Activated naive CD4-positive, alpha-beta T cell treated with anti-CD3 and anti-CD28 coated beads for 36 hours (primary cell): ENCODE results near the gene SEC24B. TPM values are rescaled to one million over a fixed set of nuclear protein-coding genes. Genes with fewer than 3 reads are reported as not detected.

ENCODE experiments used
- CTCF ChIA-PET: fragments of 350-600 bp; sonication (Branson Sonifier 250); formaldehyde crosslinking; loops from one replicate; lab custom pipeline; 2021; ENCODE audit warnings: antibody characterized with exemption; lab: Charles Lee
- DNase-seq: peaks from one replicate; pipeline ENCODE4 v3.0.0-alpha.2; 2020
- H3K27ac Mint-ChIP-seq: one replicate; pipeline ENCODE4 v1.8.0; 2021; ENCODE audit warnings: mild to moderate bottlenecking, mixed read lengths
- H3K27me3 Mint-ChIP-seq: one replicate; pipeline ENCODE4 v1.8.0; 2021; ENCODE audit warnings: low read depth, mixed read lengths
- H3K36me3 Mint-ChIP-seq: one replicate; pipeline ENCODE4 v1.8.0; 2021; ENCODE audit warnings: low read depth, mixed read lengths
- H3K4me1 Mint-ChIP-seq: one replicate; pipeline ENCODE4 v1.8.0; 2021; ENCODE audit warnings: low read depth, mixed read lengths
- H3K4me3 Mint-ChIP-seq: one replicate; pipeline ENCODE4 v1.8.0; 2021; ENCODE audit warnings: mild to moderate bottlenecking, moderate library complexity, mixed read lengths
- H3K9me3 Mint-ChIP-seq: one replicate; pipeline ENCODE4 v1.8.0; 2021; ENCODE audit warnings: mixed read lengths
- intact Hi-C: fragments of 100-400 bp; cut with micrococcal nuclease; formaldehyde crosslinking; loops from one replicate; pipeline ENCODE4 v1.15.1; 2023
- total RNA-seq, 2 experiments: library from RNA; stranded (reverse); gene quantifications; one replicate each; pipeline ENCODE4 v1.2.3, GENCODE V29; 2021

SEC24B gene
- total RNA-seq, 2 experiments from 2014 or later: 20.6 to 21.1 TPM

DNA sequence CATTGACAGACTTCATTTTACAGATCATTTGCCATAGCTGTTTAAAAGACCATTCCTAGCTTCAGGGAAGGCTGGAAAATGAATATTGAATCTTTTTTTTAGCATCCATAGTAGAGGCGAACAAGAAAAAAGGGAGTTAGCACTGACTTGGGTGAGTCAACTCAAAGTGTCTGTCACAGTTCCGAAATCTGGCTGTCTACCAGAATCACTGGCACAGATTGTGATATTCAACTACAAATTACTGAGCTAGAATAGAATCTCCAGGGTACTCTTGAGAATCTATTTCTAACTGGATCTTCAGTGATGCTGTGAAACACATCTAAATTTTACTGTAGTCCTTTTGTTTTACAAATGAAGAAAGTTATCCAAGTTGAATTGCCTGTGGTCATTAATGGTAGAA is 31.5 kb downstream of the SEC24B start:
- Mint-ChIP-seq H3K27ac (no peak overlapping the region), H3K4me1 (peaks cover 23% of the 10 kb centered on the region), H3K4me3 (no peak overlapping the region), H3K9me3 (no peaks in the 10 kb centered on the region), H3K36me3 (peaks cover 34% of the 10 kb centered on the region), H3K27me3 (no peaks in the 10 kb centered on the region)
- no peak for DNase-seq
- intact Hi-C loops: no loop called here
- CTCF ChIA-PET: interaction anchor here (1.2 kb wide), 1 partner anchor 32 kb away, joined by 3 read pairs; the partner anchor contains the start of gene SEC24B

DNA sequence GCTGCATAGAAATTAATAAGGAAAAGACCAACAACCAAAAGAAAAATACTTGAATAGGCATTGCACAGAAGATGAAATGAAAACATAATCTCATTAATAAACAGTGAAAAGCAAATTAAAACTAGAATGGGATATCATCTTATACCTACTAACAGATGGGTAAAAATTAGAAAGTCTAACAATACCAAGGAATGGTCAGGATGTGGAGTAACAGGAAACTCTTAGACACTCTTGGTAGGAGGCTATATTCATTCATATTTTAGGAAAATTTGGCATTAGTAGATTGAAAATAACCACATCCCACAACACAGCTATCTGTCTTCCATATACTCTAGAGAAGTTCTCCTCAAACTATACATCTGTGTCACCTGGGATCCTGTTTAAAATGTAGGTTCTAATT is 36.3 kb downstream of the SEC24B start:
- intact Hi-C loops: no loop called here
- no peak overlapping the region for H3K27ac Mint-ChIP-seq
- no peaks in the 10 kb centered on the region for H3K27me3 Mint-ChIP-seq
- H3K36me3 Mint-ChIP-seq: peaks cover 29% of the 10 kb centered on the region
- no peaks in the 10 kb centered on the region for H3K9me3 Mint-ChIP-seq
- H3K4me1 Mint-ChIP-seq: peaks cover 48% of the 10 kb centered on the region
- CTCF ChIA-PET: no interaction called here
- H3K4me3 Mint-ChIP-seq: no peak overlapping the region
- DNase-seq: no peak

DNA sequence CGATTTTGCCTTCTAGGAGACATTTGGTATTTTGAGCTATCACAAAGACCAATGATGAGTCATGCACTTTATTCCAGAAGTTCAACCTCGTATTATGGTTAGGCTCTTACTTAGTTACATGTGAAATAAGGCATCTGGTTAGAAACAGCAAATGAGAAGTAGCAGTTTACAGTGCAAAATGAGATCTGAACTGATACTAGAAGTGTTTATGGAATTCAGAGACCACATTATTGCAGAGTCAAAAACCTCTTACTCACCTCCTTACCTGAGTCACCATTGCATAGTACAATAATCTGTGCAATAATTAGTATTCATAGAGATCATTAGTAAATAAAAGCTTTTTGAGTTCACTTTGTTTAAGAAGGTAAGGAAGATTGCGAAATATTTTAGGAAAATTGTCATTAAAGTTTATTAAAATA is 38.7 kb downstream of the SEC24B start:
- CTCF ChIA-PET: no interaction called here
- peaks cover 53% of the 10 kb centered on the region for H3K4me1 Mint-ChIP-seq
- H3K27me3 Mint-ChIP-seq: no peaks in the 10 kb centered on the region
- no peak overlapping the region for H3K27ac Mint-ChIP-seq
- H3K36me3 Mint-ChIP-seq: peaks cover 26% of the 10 kb centered on the region
- no peaks in the 10 kb centered on the region for H3K9me3 Mint-ChIP-seq
- H3K4me3 Mint-ChIP-seq: no peak overlapping the region
- no peak for DNase-seq
- intact Hi-C loops: loop anchor here (2.0 kb wide), 1 partner anchor 38 kb away; no protein-coding TSS in a partner anchor

DNA sequence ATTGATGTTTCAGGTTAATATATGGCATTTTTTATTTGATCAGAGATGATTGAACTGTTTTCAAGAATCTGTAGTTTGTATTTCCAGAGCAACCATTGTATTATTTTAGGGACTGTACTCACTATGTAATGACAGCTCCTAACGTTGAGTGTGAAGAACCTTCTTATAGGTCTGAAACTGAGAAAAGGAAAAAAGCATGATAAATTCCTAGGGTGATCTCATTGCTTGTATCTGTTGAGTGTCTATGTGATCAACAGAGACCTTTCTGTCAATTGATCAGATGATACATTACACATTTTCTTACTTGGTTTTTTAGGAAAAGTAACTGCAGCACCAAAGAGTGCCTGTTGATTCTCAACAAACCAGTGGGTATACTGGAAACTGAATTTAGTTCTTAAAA is 40.2 kb downstream of the SEC24B start:
- H3K27ac Mint-ChIP-seq: no peak overlapping the region
- intact Hi-C loops: loop anchor here (2.0 kb wide), 1 partner anchor 39 kb away; no protein-coding TSS in a partner anchor
- H3K4me3 Mint-ChIP-seq: no peak overlapping the region
- H3K4me1 Mint-ChIP-seq: peaks cover 46% of the 10 kb centered on the region
- CTCF ChIA-PET: interaction anchor here (0.7 kb wide), 1 partner anchor 20 kb away, joined by 3 read pairs; no protein-coding TSS in a partner anchor
- no peaks in the 10 kb centered on the region for H3K27me3 Mint-ChIP-seq
- no peaks in the 10 kb centered on the region for H3K9me3 Mint-ChIP-seq
- no peak for DNase-seq
- H3K36me3 Mint-ChIP-seq: peaks cover 19% of the 10 kb centered on the region

DNA sequence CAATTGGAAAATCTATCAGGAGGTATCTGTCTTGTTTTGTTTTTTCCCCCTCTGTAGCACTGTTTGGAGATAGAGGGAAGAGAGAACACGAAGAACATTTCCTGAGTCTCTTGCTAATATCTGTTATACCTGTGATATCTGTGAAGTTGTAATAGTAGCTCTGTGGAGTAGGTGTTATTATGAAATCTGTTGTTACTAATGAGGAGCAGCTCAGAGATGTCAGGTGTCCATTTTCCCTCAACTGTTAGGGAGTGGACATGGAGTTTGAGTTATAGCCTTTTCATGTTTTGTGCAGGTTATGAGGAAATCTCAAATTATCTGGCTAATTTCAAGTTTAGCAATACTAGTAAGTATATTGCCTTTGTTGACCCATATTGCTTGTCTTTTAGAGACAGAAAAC is 52.4 kb downstream of the SEC24B start:
- intact Hi-C loops: no loop called here
- H3K4me3 Mint-ChIP-seq: no peak overlapping the region
- CTCF ChIA-PET: interaction anchor here (1.1 kb wide), 2 partner anchors 11 to 24 kb away, joined by 3 read pairs; no protein-coding TSS in a partner anchor

DNA sequence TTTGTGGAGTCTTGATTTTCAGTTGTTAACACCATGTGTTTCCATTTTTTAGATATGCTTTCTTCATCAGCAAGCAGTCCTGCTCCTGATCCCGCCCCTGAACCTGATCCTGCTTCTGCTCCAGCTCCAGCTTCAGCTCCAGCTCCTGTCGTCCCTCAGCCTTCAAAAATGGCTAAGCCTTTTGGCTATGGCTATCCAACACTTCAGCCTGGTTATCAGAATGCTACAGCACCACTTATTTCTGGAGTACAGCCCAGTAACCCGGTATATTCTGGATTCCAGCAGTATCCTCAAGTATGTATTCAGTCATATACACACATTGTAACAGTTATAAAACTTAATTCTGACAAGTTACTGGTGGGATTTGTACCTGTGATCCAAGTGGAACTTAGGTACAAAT is 60.9 kb downstream of the SEC24B start:
- no peaks in the 10 kb centered on the region for H3K4me1 Mint-ChIP-seq
- intact Hi-C loops: no loop called here
- H3K27me3 Mint-ChIP-seq: no peaks in the 10 kb centered on the region
- H3K9me3 Mint-ChIP-seq: no peaks in the 10 kb centered on the region
- no peak overlapping the region for H3K27ac Mint-ChIP-seq
- DNase-seq: no peak
- H3K4me3 Mint-ChIP-seq: no peak overlapping the region
- H3K36me3 Mint-ChIP-seq: peaks cover 39% of the 10 kb centered on the region
- CTCF ChIA-PET: no interaction called here

More for the DNA sequence above, 52.4 kb downstream of the SEC24B start:
- H3K36me3 Mint-ChIP-seq: peaks cover 23% of the 10 kb centered on the region
- no peaks in the 10 kb centered on the region for H3K27me3 Mint-ChIP-seq
- no peaks in the 10 kb centered on the region for H3K9me3 Mint-ChIP-seq
- H3K4me1 Mint-ChIP-seq: peaks cover 2% of the 10 kb centered on the region
- DNase-seq: no peak
- H3K27ac Mint-ChIP-seq: no peak overlapping the region

DNA sequence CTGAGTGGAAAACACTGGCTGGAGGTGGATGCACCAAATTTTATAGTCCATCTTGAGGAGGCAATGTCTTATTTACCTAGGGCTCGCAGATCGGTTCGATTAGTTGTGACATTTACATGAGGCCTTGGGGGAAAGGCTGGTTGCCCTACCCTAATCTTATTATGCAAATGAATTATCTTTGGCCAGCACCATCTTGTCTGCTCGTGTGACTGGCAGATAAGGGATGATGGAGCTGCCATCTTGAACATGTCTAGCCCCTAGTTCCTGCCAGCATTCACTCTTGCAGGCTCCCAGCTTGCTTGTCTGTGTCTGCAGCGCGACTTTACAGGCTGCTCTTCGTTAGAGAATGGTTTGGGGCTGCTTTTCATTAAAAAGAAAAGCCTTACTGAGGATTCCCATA is 61.9 kb downstream of the SEC24B start:
- Mint-ChIP-seq H3K27ac (no peak overlapping the region), H3K36me3 (peaks cover 40% of the 10 kb centered on the region), H3K4me1 (no peaks in the 10 kb centered on the region), H3K4me3 (no peak overlapping the region), H3K27me3 (no peaks in the 10 kb centered on the region), H3K9me3 (no peaks in the 10 kb centered on the region)
- DNase-seq: no peak
- intact Hi-C loops: no loop called here
- CTCF ChIA-PET: no interaction called here

DNA sequence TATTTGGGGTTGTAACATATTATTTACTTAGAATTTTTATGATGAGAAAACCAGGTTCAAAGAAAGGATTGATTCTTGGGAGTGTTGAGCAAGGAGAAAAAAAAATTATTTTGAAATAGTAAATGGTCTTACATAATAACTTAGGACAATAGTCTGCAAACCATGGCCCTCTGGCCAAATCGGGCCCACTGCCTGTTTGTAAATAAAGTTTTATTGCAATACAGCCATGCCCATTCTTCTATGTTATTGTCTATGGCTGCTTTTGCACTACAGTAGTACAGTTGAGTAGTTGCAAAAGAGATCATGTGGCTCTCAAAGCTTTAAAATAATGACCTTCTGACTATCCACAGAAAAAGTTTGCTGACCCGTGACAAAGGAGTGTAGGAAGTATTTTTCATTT is 63.3 kb downstream of the SEC24B start:
- CTCF ChIA-PET: no interaction called here
- Mint-ChIP-seq H3K27ac (no peak overlapping the region), H3K36me3 (peaks cover 38% of the 10 kb centered on the region), H3K4me3 (no peak overlapping the region), H3K4me1 (no peaks in the 10 kb centered on the region), H3K9me3 (no peaks in the 10 kb centered on the region), H3K27me3 (no peaks in the 10 kb centered on the region)
- intact Hi-C loops: no loop called here
- DNase-seq: no peak

DNA sequence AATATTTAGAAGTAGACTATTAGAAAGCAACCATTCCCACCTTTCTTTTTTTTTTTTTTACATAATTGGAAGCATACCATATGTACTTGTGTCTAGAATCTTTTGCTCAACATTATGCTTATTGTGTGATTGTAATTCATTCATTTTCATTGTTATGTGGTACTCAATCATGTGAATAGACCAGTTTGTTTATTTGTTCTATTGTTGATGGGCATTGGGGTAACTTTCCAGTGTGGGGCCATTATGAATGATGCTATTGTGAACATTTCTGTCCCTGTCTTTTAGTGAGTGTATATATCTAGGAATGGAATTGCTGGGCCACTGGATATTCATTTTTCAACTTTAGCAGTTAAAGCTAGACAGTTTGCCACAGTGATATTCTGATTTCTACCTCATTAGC is 63.9 kb downstream of the SEC24B start:
- CTCF ChIA-PET: interaction anchor here (1.2 kb wide), 1 partner anchor 60 kb away, joined by 4 read pairs; no protein-coding TSS in a partner anchor
- Mint-ChIP-seq H3K4me3 (no peak overlapping the region), H3K9me3 (no peaks in the 10 kb centered on the region), H3K27me3 (no peaks in the 10 kb centered on the region), H3K4me1 (no peaks in the 10 kb centered on the region), H3K36me3 (peaks cover 41% of the 10 kb centered on the region), H3K27ac (no peak overlapping the region)
- intact Hi-C loops: no loop called here
- DNase-seq: no peak

DNA sequence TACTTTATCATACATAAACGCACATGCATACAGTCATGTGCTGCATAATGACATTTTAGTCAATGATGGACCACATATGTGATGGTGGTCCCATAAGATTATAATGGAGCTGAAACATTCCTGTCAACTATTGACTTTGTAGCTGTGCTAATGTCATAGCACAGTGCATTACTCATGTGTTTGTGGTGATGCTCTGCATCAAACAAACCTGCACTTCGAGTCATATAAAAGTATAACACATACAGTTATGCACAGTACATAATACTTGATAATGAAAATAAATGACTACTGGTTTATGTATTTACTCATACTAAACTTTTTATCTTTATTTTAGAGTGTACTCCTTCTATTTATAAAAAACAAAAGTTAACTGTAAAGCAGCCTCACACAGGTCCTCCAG is 65.9 kb downstream of the SEC24B start:
- peaks cover 2% of the 10 kb centered on the region for H3K4me1 Mint-ChIP-seq
- H3K27ac Mint-ChIP-seq: no peak overlapping the region
- no peak for DNase-seq
- CTCF ChIA-PET: interaction anchor here (0.9 kb wide), 1 partner anchor 66 kb away, joined by 4 read pairs; the partner anchor contains the start of gene SEC24B
- intact Hi-C loops: no loop called here
- H3K9me3 Mint-ChIP-seq: no peaks in the 10 kb centered on the region
- peaks cover 40% of the 10 kb centered on the region for H3K36me3 Mint-ChIP-seq
- H3K4me3 Mint-ChIP-seq: no peak overlapping the region
- no peaks in the 10 kb centered on the region for H3K27me3 Mint-ChIP-seq

DNA sequence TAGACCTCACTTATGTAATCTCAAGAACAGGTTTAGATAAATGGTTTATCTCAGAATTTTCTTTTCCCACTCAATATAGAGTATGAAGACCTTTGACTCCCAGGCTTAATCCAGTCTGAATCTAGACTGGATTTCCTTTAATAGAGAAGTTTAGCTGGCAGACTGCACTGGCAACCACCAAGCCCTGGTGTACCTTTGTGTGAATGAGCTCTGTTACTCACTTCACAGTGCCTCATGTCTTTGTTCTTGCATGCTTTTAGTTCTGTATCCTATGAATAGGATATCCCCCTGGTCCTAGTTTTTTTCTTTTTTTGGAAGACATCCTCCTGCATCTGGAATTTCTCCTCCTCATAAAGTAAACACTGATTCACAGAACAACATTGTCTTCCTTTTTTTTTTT is 73.3 kb downstream of the SEC24B start:
- intact Hi-C loops: no loop called here
- Mint-ChIP-seq H3K4me3 (no peak overlapping the region), H3K9me3 (no peaks in the 10 kb centered on the region), H3K4me1 (peaks cover 2% of the 10 kb centered on the region), H3K36me3 (peaks cover 31% of the 10 kb centered on the region), H3K27ac (no peak overlapping the region), H3K27me3 (no peaks in the 10 kb centered on the region)
- CTCF ChIA-PET: no interaction called here
- DNase-seq: no peak

DNA sequence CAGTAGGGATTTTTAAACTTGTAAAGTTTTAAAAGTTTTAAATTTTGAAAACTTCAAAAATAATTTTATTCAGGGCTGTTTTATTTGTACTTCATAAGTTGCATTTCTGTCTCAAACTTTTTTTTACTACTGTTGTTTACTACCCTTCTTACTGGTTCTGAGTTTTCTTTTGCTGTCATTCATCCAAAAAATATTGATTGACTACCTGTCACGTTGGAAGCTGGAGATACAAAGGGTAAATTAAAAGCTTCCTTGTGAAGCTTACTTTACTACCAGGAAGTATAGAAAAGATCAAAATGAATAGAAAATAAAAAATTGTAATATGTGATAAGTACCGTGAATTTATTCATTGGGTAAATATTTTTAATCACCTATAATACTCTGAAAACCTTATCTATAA is 77.1 kb downstream of the SEC24B start:
- DNase-seq: no peak
- Mint-ChIP-seq H3K4me3 (no peak overlapping the region), H3K36me3 (peaks cover 33% of the 10 kb centered on the region), H3K4me1 (no peaks in the 10 kb centered on the region), H3K9me3 (no peaks in the 10 kb centered on the region), H3K27ac (no peak overlapping the region), H3K27me3 (no peaks in the 10 kb centered on the region)
- intact Hi-C loops: no loop called here
- CTCF ChIA-PET: no interaction called here

DNA sequence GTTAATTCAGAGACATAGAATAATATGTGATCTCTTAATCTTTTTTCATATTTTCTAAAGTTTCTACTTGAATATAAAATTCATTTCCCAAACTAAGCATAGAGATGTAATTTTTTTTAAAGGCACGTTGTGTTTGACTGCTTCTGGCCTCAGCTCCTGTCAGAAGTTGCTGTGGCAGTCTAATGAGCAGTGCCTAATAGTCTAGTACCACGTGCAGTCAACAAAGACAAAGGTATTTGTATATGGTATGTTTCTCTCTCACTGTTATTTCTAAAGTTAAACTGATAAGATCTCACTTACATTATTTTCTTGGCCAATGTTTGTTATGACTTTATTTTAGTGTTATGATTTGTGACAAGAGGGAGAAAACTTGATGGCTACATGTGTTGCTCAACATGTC is 77.8 kb downstream of the SEC24B start:
- CTCF ChIA-PET: no interaction called here
- Mint-ChIP-seq H3K9me3 (no peaks in the 10 kb centered on the region), H3K27ac (no peak overlapping the region), H3K27me3 (no peaks in the 10 kb centered on the region), H3K4me3 (no peak overlapping the region), H3K36me3 (peaks cover 31% of the 10 kb centered on the region), H3K4me1 (no peaks in the 10 kb centered on the region)
- DNase-seq: no peak
- intact Hi-C loops: no loop called here
